Osteocyte (in vitro differentiated cells): ENCODE measurements around the gene SCNN1A. TPM values are rescaled to one million over a fixed set of nuclear protein-coding genes. Genes with fewer than 3 reads are reported as not detected.
A peak's percentile ranks its signal among the peaks of the same experiment; 100 is the strongest.

Source experiments
- DNase-seq: peaks from one replicate; pipeline ENCODE4 v3.0.0; 2021; ENCODE audit warnings: mixed read lengths; ENCODE audit not compliant: unreplicated experiment; ENCODE audit errors: extremely low spot score
- H3K27ac Mint-ChIP-seq: one replicate; pipeline ENCODE4 v1.8.0; 2021; ENCODE audit warnings: mild to moderate bottlenecking, mixed read lengths; ENCODE audit not compliant: unreplicated experiment
- H3K27me3 Mint-ChIP-seq: one replicate; pipeline ENCODE4 v1.8.0; 2021; ENCODE audit warnings: mixed read lengths; ENCODE audit not compliant: unreplicated experiment
- H3K36me3 Mint-ChIP-seq: one replicate; pipeline ENCODE4 v1.8.0; 2021; ENCODE audit warnings: mixed read lengths; ENCODE audit not compliant: unreplicated experiment
- H3K4me1 Mint-ChIP-seq: one replicate; pipeline ENCODE4 v1.8.0; 2021; ENCODE audit warnings: mixed read lengths; ENCODE audit not compliant: unreplicated experiment
- H3K4me3 Mint-ChIP-seq: one replicate; pipeline ENCODE4 v1.8.0; 2021; ENCODE audit warnings: mild to moderate bottlenecking, moderate library complexity, mixed read lengths; ENCODE audit not compliant: unreplicated experiment
- H3K9me3 Mint-ChIP-seq: one replicate; pipeline ENCODE4 v1.8.0; 2021; ENCODE audit warnings: mixed read lengths; ENCODE audit not compliant: unreplicated experiment
- total RNA-seq: library from RNA; stranded (reverse); gene quantifications from 2 replicates; pipeline ENCODE4 v1.2.1, GENCODE V29; 2021
- TF ChIP-seq, protein P1 (sequence below): fragments of 200-600 bp; sonication (generic); IDR thresholded peaks from 2 replicates; pipeline ENCODE4 v1.5.0; 2021; ENCODE audit warnings: antibody characterized with exemption, mild to moderate bottlenecking, moderate library complexity

SCNN1A gene
- total RNA-seq, 1 donor from 2014 or later, result 2.5 TPM

DNA sequence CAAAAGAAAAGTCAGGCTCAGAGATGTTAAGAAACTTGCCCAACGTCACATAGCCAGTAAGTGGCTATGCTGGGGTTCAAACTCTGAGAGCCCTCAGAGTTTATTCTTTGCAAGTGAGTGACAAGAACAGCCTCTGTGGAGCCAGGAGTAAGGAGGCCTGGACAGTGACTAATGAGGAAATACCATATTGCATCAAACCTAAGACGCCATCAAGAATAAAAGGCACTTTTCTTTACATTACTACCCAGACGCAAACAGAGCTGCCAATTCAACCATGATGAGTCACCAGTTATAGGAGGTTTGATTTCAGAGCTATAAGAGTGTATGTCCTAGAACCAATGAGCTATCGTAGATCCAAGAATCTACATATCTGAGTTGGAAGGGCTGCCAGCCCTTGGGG lies 42.9 kb downstream of the SCNN1A start:
- H3K4me1 Mint-ChIP-seq, result peaks cover 7% of the 10 kb centered on the region
- H3K9me3 Mint-ChIP-seq, result no peaks in the 10 kb centered on the region
- H3K27me3 Mint-ChIP-seq, result no peaks in the 10 kb centered on the region
- no peak for DNase-seq
- no peak overlapping the region for H3K4me3 Mint-ChIP-seq
- H3K27ac Mint-ChIP-seq, result no peak overlapping the region
- TF ChIP-seq, protein P1, sequence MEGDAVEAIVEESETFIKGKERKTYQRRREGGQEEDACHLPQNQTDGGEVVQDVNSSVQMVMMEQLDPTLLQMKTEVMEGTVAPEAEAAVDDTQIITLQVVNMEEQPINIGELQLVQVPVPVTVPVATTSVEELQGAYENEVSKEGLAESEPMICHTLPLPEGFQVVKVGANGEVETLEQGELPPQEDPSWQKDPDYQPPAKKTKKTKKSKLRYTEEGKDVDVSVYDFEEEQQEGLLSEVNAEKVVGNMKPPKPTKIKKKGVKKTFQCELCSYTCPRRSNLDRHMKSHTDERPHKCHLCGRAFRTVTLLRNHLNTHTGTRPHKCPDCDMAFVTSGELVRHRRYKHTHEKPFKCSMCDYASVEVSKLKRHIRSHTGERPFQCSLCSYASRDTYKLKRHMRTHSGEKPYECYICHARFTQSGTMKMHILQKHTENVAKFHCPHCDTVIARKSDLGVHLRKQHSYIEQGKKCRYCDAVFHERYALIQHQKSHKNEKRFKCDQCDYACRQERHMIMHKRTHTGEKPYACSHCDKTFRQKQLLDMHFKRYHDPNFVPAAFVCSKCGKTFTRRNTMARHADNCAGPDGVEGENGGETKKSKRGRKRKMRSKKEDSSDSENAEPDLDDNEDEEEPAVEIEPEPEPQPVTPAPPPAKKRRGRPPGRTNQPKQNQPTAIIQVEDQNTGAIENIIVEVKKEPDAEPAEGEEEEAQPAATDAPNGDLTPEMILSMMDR, result no peak
- H3K36me3 Mint-ChIP-seq, result peaks cover 30% of the 10 kb centered on the region

DNA sequence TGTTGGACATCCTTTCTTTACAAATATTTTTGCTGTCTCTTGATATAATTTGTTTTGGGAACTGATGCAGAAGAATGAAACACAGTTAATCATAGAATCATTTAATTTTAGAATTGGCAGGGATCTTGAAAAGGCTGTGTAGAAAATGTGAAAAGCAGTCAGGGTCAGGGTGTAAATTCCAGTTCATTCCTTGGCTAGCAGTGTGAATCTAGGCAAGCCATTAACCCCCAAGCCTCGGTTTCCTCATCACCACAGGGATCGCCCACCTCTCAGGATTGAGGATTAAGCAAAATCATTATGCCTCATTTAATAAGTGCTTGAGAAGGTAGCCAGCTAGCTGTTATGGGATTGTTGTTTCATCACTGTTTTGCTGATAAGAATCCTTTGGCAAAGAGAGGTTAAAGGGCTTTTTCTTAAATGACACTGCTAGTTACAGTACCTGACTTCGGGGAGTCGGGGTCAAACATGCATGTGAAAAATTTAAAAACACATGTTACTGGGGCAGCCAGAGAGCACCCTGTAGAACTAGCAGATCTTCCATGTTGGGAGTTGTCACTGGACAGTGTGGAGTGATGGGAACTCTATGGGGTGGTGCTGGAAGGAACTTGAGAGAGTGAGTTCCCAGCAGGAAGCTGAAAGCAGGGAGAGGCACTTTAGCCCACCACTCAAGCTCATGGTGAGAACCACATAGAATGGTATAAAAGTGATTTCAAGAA lies 44.2 kb downstream of the SCNN1A start:
- peaks cover 33% of the 10 kb centered on the region for H3K36me3 Mint-ChIP-seq
- H3K27ac Mint-ChIP-seq, result peak overlapping the region; percentile 69
- no peaks in the 10 kb centered on the region for H3K9me3 Mint-ChIP-seq
- TF ChIP-seq, protein P1, result no peak
- DNase-seq, result no peak
- H3K4me1 Mint-ChIP-seq, result peaks cover 18% of the 10 kb centered on the region
- no peaks in the 10 kb centered on the region for H3K27me3 Mint-ChIP-seq
- H3K4me3 Mint-ChIP-seq, result no peak overlapping the region

DNA sequence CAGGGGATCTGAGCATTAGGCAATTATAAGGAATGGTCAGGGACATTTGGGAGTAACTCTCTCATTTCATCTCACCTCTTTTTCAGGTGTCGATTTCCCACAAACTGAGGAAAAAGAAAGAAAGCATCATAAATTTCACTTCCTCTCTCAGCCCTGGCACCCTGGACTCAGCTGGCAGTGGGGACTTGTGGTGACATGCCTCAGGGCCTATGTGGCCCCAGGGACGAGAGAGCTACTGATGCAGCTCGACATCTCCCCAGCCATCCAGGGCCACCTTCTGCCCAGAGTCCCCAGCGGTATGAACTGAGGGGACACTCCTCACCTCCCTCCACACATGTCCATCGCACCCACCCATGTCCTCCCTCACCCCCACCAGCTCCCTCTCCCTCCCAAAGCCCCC lies 45.2 kb downstream of the SCNN1A start:
- Mint-ChIP-seq H3K9me3 (no peaks in the 10 kb centered on the region), H3K27me3 (no peaks in the 10 kb centered on the region), H3K4me3 (no peak overlapping the region), H3K36me3 (peaks cover 33% of the 10 kb centered on the region), H3K4me1 (peaks cover 25% of the 10 kb centered on the region), H3K27ac (no peak overlapping the region)
- TF ChIP-seq, protein P1, result no peak
- no peak for DNase-seq

DNA sequence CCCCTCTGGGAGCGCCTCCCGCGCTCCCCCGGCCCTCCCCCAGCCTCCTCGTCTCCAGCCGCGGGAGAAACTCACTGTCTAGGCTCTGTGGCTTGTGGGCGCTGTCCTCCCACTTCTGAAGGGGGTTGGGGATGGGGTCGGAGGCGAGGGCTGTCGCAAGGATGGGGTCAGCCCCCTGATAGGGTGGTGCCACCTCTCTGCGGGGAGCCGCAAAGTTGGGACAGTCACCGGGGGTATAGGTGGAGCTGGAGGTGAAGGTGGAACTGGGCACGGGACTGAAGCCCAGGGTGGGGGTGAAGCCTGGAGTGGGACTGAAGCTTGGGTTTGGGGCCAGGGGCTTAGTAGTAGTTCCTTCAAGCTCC lies 45.7 kb downstream of the SCNN1A start:
- TF ChIP-seq, protein P1, result no peak
- H3K27ac Mint-ChIP-seq, result no peak overlapping the region
- H3K4me1 Mint-ChIP-seq, result peaks cover 30% of the 10 kb centered on the region
- no peaks in the 10 kb centered on the region for H3K9me3 Mint-ChIP-seq
- H3K36me3 Mint-ChIP-seq, result peaks cover 33% of the 10 kb centered on the region
- DNase-seq, result no peak
- H3K27me3 Mint-ChIP-seq, result no peaks in the 10 kb centered on the region
- H3K4me3 Mint-ChIP-seq, result no peak overlapping the region

DNA sequence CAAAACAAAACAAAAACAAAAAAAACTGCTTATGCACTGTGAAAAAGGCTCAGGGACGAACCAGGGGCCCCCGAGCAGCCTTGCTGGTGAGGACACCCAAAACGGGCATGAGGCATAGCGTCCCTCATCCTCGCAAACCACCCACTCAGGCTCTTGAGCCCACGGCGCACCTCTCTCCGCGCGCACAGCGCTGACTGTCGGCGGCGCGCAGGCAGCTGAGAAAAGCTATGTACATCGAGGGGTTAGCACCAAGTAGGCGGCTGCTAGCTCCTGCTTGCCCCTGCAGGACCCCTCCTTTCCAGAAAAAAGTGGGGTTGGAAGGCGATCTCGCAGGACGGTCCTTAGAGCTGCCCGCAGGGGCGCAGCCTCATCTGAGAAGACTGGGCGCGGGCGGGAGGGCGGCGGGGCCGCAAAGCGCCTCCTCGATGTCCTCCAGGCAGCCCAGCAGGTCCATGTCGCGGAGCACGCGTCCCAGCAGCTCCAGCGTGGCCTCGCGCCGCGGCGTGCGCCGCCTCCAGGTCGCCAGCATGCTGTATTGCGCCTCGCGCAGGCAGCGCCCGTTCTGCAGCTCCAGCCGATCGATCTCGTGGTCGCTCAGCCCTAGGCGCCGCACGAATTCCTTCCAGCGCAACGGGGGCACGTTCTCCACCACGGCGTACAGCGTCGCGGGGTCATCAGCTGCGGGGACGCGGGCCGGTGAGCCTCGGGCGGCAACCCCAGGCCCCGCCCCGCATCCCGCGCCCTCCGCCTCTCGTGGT lies 46.2 kb downstream of the SCNN1A start:
- Mint-ChIP-seq H3K27me3 (no peaks in the 10 kb centered on the region), H3K9me3 (no peaks in the 10 kb centered on the region), H3K4me3 (no peak overlapping the region), H3K36me3 (peaks cover 30% of the 10 kb centered on the region), H3K4me1 (peaks cover 36% of the 10 kb centered on the region), H3K27ac (no peak overlapping the region)
- DNase-seq, result no peak
- TF ChIP-seq, protein P1, result no peak
